Eye (tissue), 1 donor: ENCODE data around the gene FILIP1L.
A peak's percentile ranks its signal among the peaks of the same experiment; 100 is the strongest.

Experiments
- DNase-seq: peaks from one replicate; pipeline ENCODE4 v3.0.0-alpha.2; 2015

The FILIP1L gene

GRCh38 chr3:99947356-99947755, 166.9 kb downstream of the FILIP1L start:
- no peak for DNase-seq

GRCh38 chr3:99945328-99945995, 168.8 kb downstream of the FILIP1L start:
- peak; percentile 42 for DNase-seq

GRCh38 chr3:99943931-99944761, 170.2 kb downstream of the FILIP1L start:
- DNase-seq: no peak

- DNase-seq: no peak
These were observed 173.1 kb downstream of the FILIP1L start for GRCh38 chr3:99941211-99941610.

GRCh38 chr3:99940350-99940749, 174.0 kb downstream of the FILIP1L start:
- DNase-seq: no peak

GRCh38 chr3:99939876-99940275, 174.4 kb downstream of the FILIP1L start:
- no peak for DNase-seq

GRCh38 chr3:99938270-99938911, 175.9 kb downstream of the FILIP1L start:
- DNase-seq: no peak

GRCh38 chr3:99934975-99935797, 179.1 kb downstream of the FILIP1L start:
- DNase-seq: peak; percentile 56

DNA sequence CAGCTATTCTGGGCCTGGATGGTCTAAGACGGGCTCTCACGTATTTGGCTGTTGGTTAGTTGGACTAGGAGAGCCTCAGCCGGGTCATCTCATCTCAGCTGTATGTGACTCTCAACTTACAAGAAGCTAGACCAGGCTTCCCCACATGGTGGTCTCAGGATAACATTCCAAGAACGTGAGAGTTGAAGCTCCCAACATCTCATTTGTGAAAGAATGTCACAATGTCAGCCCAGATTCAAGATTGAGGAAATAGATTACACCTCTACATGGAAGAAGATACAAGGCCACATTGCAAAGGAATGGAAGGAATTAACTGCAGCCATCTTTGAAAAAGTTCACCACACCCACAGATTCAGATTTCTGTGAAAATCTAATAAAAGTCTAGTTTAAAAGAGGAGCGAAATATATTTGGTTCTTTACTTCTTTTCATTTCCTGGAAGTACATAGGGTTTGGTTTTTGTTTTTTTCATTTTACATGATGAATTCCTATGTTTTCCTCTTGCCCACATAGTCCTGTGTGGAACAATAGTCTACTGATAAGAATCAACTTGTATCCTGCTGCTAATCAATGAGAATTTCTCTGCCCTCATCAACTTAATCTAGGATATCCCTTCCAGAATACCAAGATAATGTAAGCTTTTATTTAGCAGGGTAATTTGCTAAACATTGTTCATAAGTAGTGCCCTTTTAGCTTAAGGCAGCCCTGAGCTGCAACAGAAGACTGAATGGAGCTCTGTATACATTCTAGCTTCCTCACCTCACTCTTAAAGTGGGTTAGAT, 180.1 kb downstream of the FILIP1L start:
- DNase-seq: no peak

GRCh38 chr3:99931059-99931458, 183.2 kb downstream of the FILIP1L start:
- DNase-seq: no peak

GRCh38 chr3:99929745-99930139, 184.6 kb downstream of the FILIP1L start:
- DNase-seq: no peak

DNA sequence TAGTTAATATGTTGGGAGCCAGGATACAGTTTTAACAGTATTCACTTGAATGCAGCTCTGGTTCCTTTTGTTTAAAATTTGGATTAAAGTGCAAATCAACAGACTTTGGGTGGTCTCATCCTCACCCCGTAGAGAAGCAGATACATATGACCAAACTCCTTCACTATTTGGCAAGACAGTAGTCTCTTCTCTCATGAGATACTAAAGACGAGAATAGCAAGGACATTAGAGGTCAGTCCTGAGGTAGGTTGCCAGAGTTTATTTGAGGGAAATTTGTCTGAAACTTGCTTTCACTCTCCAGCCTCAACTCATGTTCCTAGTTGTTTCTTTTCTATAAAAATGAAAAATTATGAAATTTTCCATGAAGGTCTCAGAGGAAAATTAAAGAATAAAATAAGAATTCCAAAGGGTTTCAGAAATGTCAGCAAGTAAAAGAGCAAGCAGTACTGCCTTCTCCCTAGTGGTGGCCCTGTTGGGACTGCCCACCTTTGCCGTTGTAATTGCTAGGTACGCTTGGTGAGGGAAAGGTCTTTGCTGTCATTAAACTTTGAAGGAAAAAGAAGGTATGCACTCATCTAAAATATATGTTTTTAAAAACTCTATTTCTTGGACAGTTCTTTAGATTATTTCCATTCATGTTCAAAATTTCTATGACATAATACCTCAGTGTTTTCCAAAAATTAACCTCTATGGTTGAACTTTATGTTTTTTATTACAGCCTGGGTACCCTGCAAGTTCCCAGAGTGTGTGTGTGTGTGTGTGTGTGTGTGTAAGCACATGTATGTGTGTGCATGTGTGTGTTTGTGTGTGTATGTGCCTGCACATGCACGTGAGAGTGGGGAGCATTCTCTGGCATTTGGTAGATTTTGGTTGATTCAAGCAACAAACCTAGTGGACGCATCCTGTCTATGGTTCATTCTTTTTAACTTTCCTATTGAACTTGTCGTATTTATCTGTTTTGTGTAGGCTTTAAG, 185.2 kb downstream of the FILIP1L start:
- no peak for DNase-seq

GRCh38 chr3:99927671-99928457, 186.4 kb downstream of the FILIP1L start:
- no peak for DNase-seq

- DNase-seq: no peak
These were observed 188.6 kb downstream of the FILIP1L start for GRCh38 chr3:99925584-99926230.

- DNase-seq: no peak
These were observed 190.4 kb downstream of the FILIP1L start for GRCh38 chr3:99923873-99924272.

- DNase-seq: no peak
These were observed 192.3 kb downstream of the FILIP1L start for GRCh38 chr3:99921986-99922385.

- no peak for DNase-seq
These were observed 193.0 kb downstream of the FILIP1L start for GRCh38 chr3:99921377-99921695.

DNA sequence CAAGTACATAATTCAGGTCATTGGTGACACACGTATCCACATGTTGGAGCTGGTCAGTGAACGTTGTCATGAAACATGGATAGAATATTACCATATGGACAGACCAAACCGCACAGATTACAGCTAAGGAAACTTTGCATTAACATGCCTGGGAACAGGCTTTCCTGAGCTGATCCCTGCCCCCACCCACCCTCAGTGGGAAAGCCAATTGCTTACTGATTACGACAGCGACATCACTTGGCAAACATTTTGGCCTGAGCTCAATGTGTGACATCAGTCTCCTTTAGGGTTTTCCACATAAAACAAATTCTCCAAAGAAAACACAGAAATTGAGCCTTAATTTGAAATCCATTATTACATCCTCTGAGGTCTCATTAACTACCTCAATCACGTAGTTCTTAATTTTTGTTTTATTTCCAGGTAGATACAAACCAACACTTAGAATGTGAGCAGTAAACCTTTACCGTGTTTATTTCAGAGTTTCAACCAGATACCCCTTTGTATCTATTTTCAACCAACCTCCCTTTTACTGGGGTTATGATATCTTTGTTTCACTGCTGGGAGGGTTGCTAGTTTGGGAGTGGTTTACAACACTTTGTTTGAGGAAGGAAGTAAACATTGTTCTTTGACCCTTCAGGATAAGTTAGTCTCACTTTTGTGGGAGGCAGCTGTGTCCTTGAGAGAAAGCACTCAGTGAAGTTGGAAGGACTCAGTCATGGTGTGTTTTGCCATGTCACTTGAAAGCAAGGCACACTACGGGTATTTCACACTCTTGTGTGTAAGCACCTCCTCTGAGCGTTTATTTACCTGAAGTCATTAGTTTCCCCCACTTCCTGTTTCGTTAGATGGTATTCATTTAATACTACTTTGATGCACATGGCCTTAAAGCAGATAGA, 193.6 kb downstream of the FILIP1L start:
- no peak for DNase-seq

- no peak for DNase-seq
These were observed 194.6 kb downstream of the FILIP1L start for GRCh38 chr3:99919694-99920093.
